A549 (cell line): Measurements from ENCODE around the gene LRIG1. TPM values are rescaled to one million over a fixed set of nuclear protein-coding genes. Genes with fewer than 3 reads are reported as not detected.

Source experiments
- ATAC-seq, 2 experiments: fragments of 200-7000 bp in 1 of 2; fragments of >200 bp in 1 of 2; cut with Nextera tagmentation in 1 of 2; cut with Tn5 transposase in 1 of 2; 3 replicates each; pipeline versions ENCODE4 v1.8.0 to v1.9.1; 2018 to 2020; ENCODE audit warnings: mild to moderate bottlenecking in 1 of 2, moderate library complexity in 1 of 2
- CTCF ChIA-PET: fragments of 300-600 bp; sonication (Branson Sonifier 250); formaldehyde crosslinking; extraction: SDS; loops from one replicate; lab custom pipeline; 2021; ENCODE audit warnings: antibody characterized with exemption, inconsistent platforms; lab: Yijun Ruan, JAX
- POLR2A ChIA-PET: fragments of 350-600 bp; formaldehyde crosslinking; extraction: SDS; loops from one replicate; lab custom pipeline; 2021; ENCODE audit warnings: antibody characterized with exemption, inconsistent platforms; lab: Yijun Ruan, JAX
- DNase-seq, 2 experiments: peaks; one replicate each; pipeline versions ENCODE4 v3.0.0 to v3.0.0-alpha.2; 2011 to 2016; ENCODE audit warnings: low read depth in 1 of 2, low spot score in 1 of 2
- FAIRE-seq: peaks from 2 replicates; lab custom pipeline; 2011; peaks lifted over from hg19 to GRCh38; lab: Jason Lieb, UNC
- H3K27ac ChIP-seq, 2 experiments: fragments of >200 bp; sonication (Bioruptor Twin); formaldehyde crosslinking; 3 replicates each; pipeline ENCODE4 v1.5.1; 2016 to 2017
- H3K4me1 ChIP-seq: fragments of >200 bp; sonication (Bioruptor Twin); formaldehyde crosslinking; 3 replicates; pipeline ENCODE4 v1.6.1; 2016
- H3K4me2 ChIP-seq: fragments of >200 bp; sonication (Bioruptor Twin); formaldehyde crosslinking; 3 replicates; pipeline ENCODE4 v1.6.1; 2016
- H3K4me3 ChIP-seq: fragments of >200 bp; sonication (Bioruptor Twin); formaldehyde crosslinking; 3 replicates; pipeline ENCODE4 v1.5.1; 2016
- H3K9me3 ChIP-seq: fragments of >200 bp; sonication (Bioruptor Twin); formaldehyde crosslinking; 3 replicates; pipeline ENCODE4 v1.6.1; 2016
- ATOH8 ChIP-seq: fragments of 250-450 bp; sonication (Bioruptor Pico); IDR thresholded peaks from 2 replicates; pipeline ENCODE4 v1.5.0; 2020; ENCODE audit warnings: low read depth, mild to moderate bottlenecking, moderate library complexity
- CBX2 ChIP-seq: fragments of 200-600 bp; sonication (generic); IDR thresholded peaks from 2 replicates; pipeline ENCODE4 v1.6.1; 2016; ENCODE audit warnings: low read depth, mild to moderate bottlenecking, borderline replicate concordance
- CEBPB ChIP-seq, 2 experiments: fragments of >200 bp in 1 of 2; sonication (Bioruptor Twin) in 1 of 2; formaldehyde crosslinking in 1 of 2; IDR thresholded peaks; 2 replicates each; pipeline ENCODE4 v1.6.1; 2012 to 2016
- CHD4 ChIP-seq: fragments of 200-600 bp; sonication (generic); IDR thresholded peaks from 2 replicates; pipeline ENCODE4 v1.6.1; 2016; ENCODE audit warnings: antibody characterized with exemption, mild to moderate bottlenecking, borderline replicate concordance
- FOSL2 ChIP-seq, 2 experiments: fragments of 450-650 bp in 1 of 2; fragments of >200 bp in 1 of 2; sonication (Bioruptor Twin) in 1 of 2; formaldehyde crosslinking; IDR thresholded peaks; 2 replicates each; pipeline versions ENCODE4 v1.5.0 to v1.6.1; 2016 to 2020; ENCODE audit warnings: mild to moderate bottlenecking in 1 of 2, moderate library complexity in 1 of 2
- GATA3 ChIP-seq: IDR thresholded peaks from 2 replicates; pipeline ENCODE4 v1.6.1; 2012; ENCODE audit warnings: borderline replicate concordance
- HEYL ChIP-seq: fragments of 250-450 bp; sonication (Bioruptor Pico); IDR thresholded peaks from 2 replicates; pipeline ENCODE4 v1.8.0; 2021; ENCODE audit warnings: mild to moderate bottlenecking, moderate library complexity
- HOXB5 ChIP-seq: fragments of 250-450 bp; sonication (Bioruptor Pico); IDR thresholded peaks from 2 replicates; pipeline ENCODE4 v1.5.0; 2020; ENCODE audit warnings: mild to moderate bottlenecking, moderate library complexity
- JUNB ChIP-seq: fragments of >200 bp; sonication (Bioruptor Twin); formaldehyde crosslinking; IDR thresholded peaks from 2 replicates; pipeline ENCODE4 v1.6.1; 2016
- KDM1A ChIP-seq: fragments of 200-600 bp; sonication (generic); IDR thresholded peaks from 2 replicates; pipeline ENCODE4 v1.6.1; 2016; ENCODE audit warnings: low read depth, mild to moderate bottlenecking
- KDM5A ChIP-seq: fragments of 200-600 bp; sonication (generic); IDR thresholded peaks from 2 replicates; pipeline ENCODE4 v1.6.1; 2016; ENCODE audit warnings: antibody characterized with exemption, mild to moderate bottlenecking
- MYC ChIP-seq: IDR thresholded peaks from 2 replicates; pipeline ENCODE4 v1.6.1; 2012; ENCODE audit warnings: mild to moderate bottlenecking, inconsistent platforms, low read length, improper control_type of control experiment, borderline replicate concordance
- NFE2L2 ChIP-seq: fragments of 150-350 bp; conservative IDR thresholded peaks from 2 replicates; pipeline ENCODE4 v1.6.1; 2014; ENCODE audit warnings: low read length
- NPAS2 ChIP-seq: fragments of 250-450 bp; sonication (Bioruptor Pico); IDR thresholded peaks from 2 replicates; pipeline ENCODE4 v1.8.0; 2022; ENCODE audit warnings: mild to moderate bottlenecking, moderate library complexity, borderline replicate concordance
- NR3C1 ChIP-seq: fragments of >200 bp; sonication (Bioruptor Twin); formaldehyde crosslinking; IDR thresholded peaks from 3 replicates; pipeline ENCODE4 v1.6.1; 2017
- PHF8 ChIP-seq: fragments of 200-600 bp; sonication (generic); IDR thresholded peaks from 2 replicates; pipeline ENCODE4 v1.6.1; 2016; ENCODE audit warnings: low read depth, mild to moderate bottlenecking, antibody characterized with exemption, moderate library complexity, borderline replicate concordance
- POLR2A ChIP-seq: IDR thresholded peaks from 2 replicates; pipeline ENCODE4 v1.6.1; 2012; ENCODE audit warnings: mild to moderate bottlenecking, low read length
- RAD21 ChIP-seq, 2 experiments: fragments of >200 bp in 1 of 2; sonication (Bioruptor Twin) in 1 of 2; formaldehyde crosslinking in 1 of 2; IDR thresholded peaks in 1 of 2; conservative IDR thresholded peaks in 1 of 2; 2 replicates in 1 of 2; 3 replicates in 1 of 2; pipeline ENCODE4 v1.6.1; 2012 to 2018; ENCODE audit warnings: inconsistent platforms in 1 of 2
- RCOR1 ChIP-seq: fragments of 150-350 bp; IDR thresholded peaks from 2 replicates; pipeline ENCODE4 v1.6.1; 2014; ENCODE audit warnings: antibody characterized with exemption, low read length, low read depth
- RNF2 ChIP-seq: fragments of 200-600 bp; sonication (generic); IDR thresholded peaks from 2 replicates; pipeline ENCODE4 v1.6.1; 2016; ENCODE audit warnings: low read depth, mild to moderate bottlenecking, antibody characterized with exemption, moderate library complexity, borderline replicate concordance
- TFCP2L1 ChIP-seq: fragments of 250-450 bp; sonication (Bioruptor Pico); IDR thresholded peaks from 2 replicates; pipeline ENCODE4 v1.5.0; 2021; ENCODE audit warnings: mild to moderate bottlenecking
- TP53 ChIP-seq: fragments of 250-450 bp; sonication (Bioruptor Pico); IDR thresholded peaks from 2 replicates; pipeline ENCODE4 v1.5.0; 2021; ENCODE audit warnings: mild to moderate bottlenecking, moderate library complexity
- WGBS: methylation state at CpG from one replicate; pipeline ENCODE4 v1.1.6; 2017; ENCODE audit errors: missing lambda C conversion rate; 5-methylcytosine and 5-hydroxymethylcytosine counted together
- polyA plus RNA-seq, 4 experiments: library from polyadenylated mRNA; depleted of rRNA in 3 of 4; stranded (reverse); fragments of >200 nt; fragmentation: RNase III in 1 of 4; extraction: RNeasy Plus Mini Kit Qiagen cat#74134 plus additional on column Dnase treatment in 1 of 4; gene quantifications; 2 replicates in 3 of 4; 3 replicates in 1 of 4; pipeline ENCODE4 v1.2.3, GENCODE V29; 2011 to 2017
- TF ChIP-seq, protein P1 (sequence below): fragments of 450-650 bp; IDR thresholded peaks from 2 replicates; pipeline ENCODE4 v1.6.1; 2014; ENCODE audit warnings: antibody characterized with exemption
- TF ChIP-seq, protein P2 (sequence below): IDR thresholded peaks from 2 replicates; pipeline ENCODE4 v1.6.1; 2012; ENCODE audit warnings: low read depth, borderline replicate concordance

LRIG1 gene
- polyA plus RNA-seq, 2 of the 4 experiments (the other 2 are of a cell fraction): 1.8 to 6.2 TPM

GRCh38 chr3:66463054-66463631, 37.7 kb downstream of the LRIG1 start (continued):
- TF ChIP-seq GATA3: no peak
- no peak for TF ChIP-seq POLR2A
- TF ChIP-seq, protein P1, sequence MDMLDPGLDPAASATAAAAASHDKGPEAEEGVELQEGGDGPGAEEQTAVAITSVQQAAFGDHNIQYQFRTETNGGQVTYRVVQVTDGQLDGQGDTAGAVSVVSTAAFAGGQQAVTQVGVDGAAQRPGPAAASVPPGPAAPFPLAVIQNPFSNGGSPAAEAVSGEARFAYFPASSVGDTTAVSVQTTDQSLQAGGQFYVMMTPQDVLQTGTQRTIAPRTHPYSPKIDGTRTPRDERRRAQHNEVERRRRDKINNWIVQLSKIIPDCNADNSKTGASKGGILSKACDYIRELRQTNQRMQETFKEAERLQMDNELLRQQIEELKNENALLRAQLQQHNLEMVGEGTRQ: no peak
- no peak for TF ChIP-seq RCOR1

GRCh38 chr3:66457252-66457651, 43.6 kb downstream of the LRIG1 start:
- no peaks in the 10 kb centered on the region for H3K4me1 ChIP-seq
- POLR2A ChIA-PET: no interaction called here
- WGBS: 65% methylated on average over 4 of the region's 4 CpGs

GRCh38 chr3:66456711-66457173, 44.1 kb downstream of the LRIG1 start:
- FAIRE-seq (no peak), DNase-seq (no peak), ATAC-seq (no peak)
- Histone ChIP-seq H3K4me3 (no peak overlapping the region), H3K9me3 (no peaks in the 10 kb centered on the region), H3K27ac (no peak overlapping the region), H3K4me2 (no peak overlapping the region), H3K4me1 (no peaks in the 10 kb centered on the region)
- no peak for TF ChIP-seq NR3C1
- no peak for TF ChIP-seq TFCP2L1 (CRISPR knock-in tag)
- TF ChIP-seq ATOH8 (CRISPR knock-in tag): no peak
- no peak for TF ChIP-seq TP53 (CRISPR knock-in tag)
- no peak for TF ChIP-seq CEBPB (IDR thresholded peaks at IDR 0.05)
- no peak for TF ChIP-seq NFE2L2
- no peak for TF ChIP-seq KDM5A
- TF ChIP-seq, protein P1: no peak
- no peak for TF ChIP-seq KDM1A
- TF ChIP-seq, protein P2, sequence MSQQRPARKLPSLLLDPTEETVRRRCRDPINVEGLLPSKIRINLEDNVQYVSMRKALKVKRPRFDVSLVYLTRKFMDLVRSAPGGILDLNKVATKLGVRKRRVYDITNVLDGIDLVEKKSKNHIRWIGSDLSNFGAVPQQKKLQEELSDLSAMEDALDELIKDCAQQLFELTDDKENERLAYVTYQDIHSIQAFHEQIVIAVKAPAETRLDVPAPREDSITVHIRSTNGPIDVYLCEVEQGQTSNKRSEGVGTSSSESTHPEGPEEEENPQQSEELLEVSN: no peak
- TF ChIP-seq JUNB: no peak
- TF ChIP-seq HOXB5 (CRISPR knock-in tag): no peak
- no peak for TF ChIP-seq RNF2
- ChIA-PET CTCF (no interaction called here), POLR2A (no interaction called here)
- whole genome bisulfite sequencing: 96% methylated on average over 5 of the region's 10 CpGs

More at GRCh38 chr3:66457252-66457651, 43.6 kb downstream of the LRIG1 start:
- DNase-seq: no peak
- H3K9me3 ChIP-seq: no peaks in the 10 kb centered on the region
- TF ChIP-seq MYC (no peak), FOSL2 (IDR thresholded peaks at IDR 0.05) (no peak), FOSL2 (CRISPR knock-in tag; IDR thresholded peaks at IDR 0.05) (no peak), HEYL (CRISPR knock-in tag) (no peak), JUNB (no peak), RAD21 (conservative IDR thresholded peaks at IDR 0.05 in 1 of 2, IDR thresholded peaks at IDR 0.05 in 1 of 2) (no peak), GATA3 (no peak), CEBPB (IDR thresholded peaks at IDR 0.05) (no peak), CBX2 (no peak), NR3C1 (no peak), PHF8 (no peak), CHD4 (no peak), NPAS2 (CRISPR knock-in tag) (no peak), RCOR1 (no peak)
- TF ChIP-seq, all 56 proteins: peak for 0
- CTCF ChIA-PET: no interaction called here
- Histone ChIP-seq H3K4me3 (no peak overlapping the region), H3K4me2 (no peak overlapping the region), H3K27ac (no peak overlapping the region)
- ATAC-seq: no peak
- no peak for FAIRE-seq
